PC-9 (cell line): ENCODE measurements around the gene RTCB.

Experiments used
- EZH2 ChIP-seq: fragments of 200-600 bp; sonication (generic); IDR thresholded peaks from 2 replicates; pipeline ENCODE4 v1.8.0; 2017; ENCODE audit warnings: antibody characterized with exemption, low read depth
- TF ChIP-seq, protein P1 (sequence below): fragments of 200-600 bp; sonication (generic); conservative IDR thresholded peaks from 2 replicates; pipeline ENCODE4 v1.6.1; 2017; ENCODE audit warnings: mixed run types, antibody characterized with exemption, mild to moderate bottlenecking, moderate library complexity

- TF ChIP-seq, protein P1, sequence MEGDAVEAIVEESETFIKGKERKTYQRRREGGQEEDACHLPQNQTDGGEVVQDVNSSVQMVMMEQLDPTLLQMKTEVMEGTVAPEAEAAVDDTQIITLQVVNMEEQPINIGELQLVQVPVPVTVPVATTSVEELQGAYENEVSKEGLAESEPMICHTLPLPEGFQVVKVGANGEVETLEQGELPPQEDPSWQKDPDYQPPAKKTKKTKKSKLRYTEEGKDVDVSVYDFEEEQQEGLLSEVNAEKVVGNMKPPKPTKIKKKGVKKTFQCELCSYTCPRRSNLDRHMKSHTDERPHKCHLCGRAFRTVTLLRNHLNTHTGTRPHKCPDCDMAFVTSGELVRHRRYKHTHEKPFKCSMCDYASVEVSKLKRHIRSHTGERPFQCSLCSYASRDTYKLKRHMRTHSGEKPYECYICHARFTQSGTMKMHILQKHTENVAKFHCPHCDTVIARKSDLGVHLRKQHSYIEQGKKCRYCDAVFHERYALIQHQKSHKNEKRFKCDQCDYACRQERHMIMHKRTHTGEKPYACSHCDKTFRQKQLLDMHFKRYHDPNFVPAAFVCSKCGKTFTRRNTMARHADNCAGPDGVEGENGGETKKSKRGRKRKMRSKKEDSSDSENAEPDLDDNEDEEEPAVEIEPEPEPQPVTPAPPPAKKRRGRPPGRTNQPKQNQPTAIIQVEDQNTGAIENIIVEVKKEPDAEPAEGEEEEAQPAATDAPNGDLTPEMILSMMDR: no peak
- no peak for TF ChIP-seq EZH2
Measured at GRCh38 chr22:32404021-32404420, 8.0 kb downstream of the RTCB start.
